GM19372 (cell line): Measurements from ENCODE around the gene HECW1.

Experiments used
- ATAC-seq: cut with Tn5 transposase; IDR thresholded peaks from one replicate; pipeline ENCODE4 v1.9.1; 2021; ENCODE audit warnings: mild to moderate bottlenecking, low read depth, moderate library complexity; ENCODE audit not compliant: unreplicated experiment

The HECW1 gene

GRCh38 chr7:43247757-43248156, 135.3 kb downstream of the HECW1 start:
- no peak for ATAC-seq

GRCh38 chr7:43248553-43248952, 136.1 kb downstream of the HECW1 start:
- ATAC-seq = no peak

GRCh38 chr7:43248961-43249822, 136.7 kb downstream of the HECW1 start:
- no peak for ATAC-seq

- ATAC-seq = no peak
Observed at GRCh38 chr7:43249823-43250145, 137.3 kb downstream of the HECW1 start.

- peak; percentile 78 for ATAC-seq
Observed at GRCh38 chr7:43260980-43261878, 148.8 kb downstream of the HECW1 start.

GRCh38 chr7:43265139-43265538, 152.7 kb downstream of the HECW1 start:
- ATAC-seq = no peak

GRCh38 chr7:43273939-43274719, 161.7 kb downstream of the HECW1 start:
- ATAC-seq = no peak

GRCh38 chr7:43274752-43275151, 162.3 kb downstream of the HECW1 start:
- ATAC-seq = no peak

GRCh38 chr7:43276547-43276946, 164.1 kb downstream of the HECW1 start:
- ATAC-seq = no peak

GRCh38 chr7:43278088-43278644, 165.7 kb downstream of the HECW1 start:
- no peak for ATAC-seq

GRCh38 chr7:43281268-43281667, 168.8 kb downstream of the HECW1 start:
- no peak for ATAC-seq

- ATAC-seq = no peak
Observed at GRCh38 chr7:43283706-43284105, 171.3 kb downstream of the HECW1 start.

GRCh38 chr7:43289826-43290225, 177.4 kb downstream of the HECW1 start:
- no peak for ATAC-seq

GRCh38 chr7:43290978-43291377, 178.5 kb downstream of the HECW1 start:
- no peak for ATAC-seq

GRCh38 chr7:43291789-43292188, 179.3 kb downstream of the HECW1 start:
- ATAC-seq = no peak

- no peak for ATAC-seq
Observed at GRCh38 chr7:43292384-43292783, 179.9 kb downstream of the HECW1 start.

- ATAC-seq = no peak
Observed at GRCh38 chr7:43294080-43294630, 181.7 kb downstream of the HECW1 start.

- ATAC-seq = no peak
Observed at GRCh38 chr7:43295429-43295828, 183.0 kb downstream of the HECW1 start.

GRCh38 chr7:43296306-43296705, 183.9 kb downstream of the HECW1 start:
- no peak for ATAC-seq

GRCh38 chr7:43298617-43299016, 186.2 kb downstream of the HECW1 start:
- ATAC-seq = no peak
